ENCODE results near the gene PTPDC1.

DNA sequence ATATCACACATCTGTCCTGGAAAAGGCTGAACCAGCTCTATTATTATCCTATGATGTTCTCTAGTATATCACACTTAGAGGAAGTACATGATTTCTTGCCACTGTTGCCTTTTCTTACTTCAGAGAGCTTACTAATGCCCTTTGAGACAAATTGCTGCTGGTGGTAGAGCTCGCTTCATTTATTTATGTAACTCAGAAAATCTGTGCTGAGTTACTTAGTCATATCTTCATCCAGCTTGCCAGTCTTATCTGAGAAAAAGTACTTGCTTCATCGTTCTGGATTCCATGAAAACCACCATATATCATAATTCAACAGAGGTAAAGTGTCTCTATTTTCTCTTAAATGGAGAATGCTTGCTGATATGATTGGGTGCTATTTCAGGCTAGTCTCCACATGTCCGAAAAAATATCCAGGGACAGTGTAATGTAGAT is 26.6 kb downstream of the PTPDC1 start:
- no peak for TF ChIP-seq POLR2A (IDR thresholded peaks at IDR 0.05)
- TF ChIP-seq, protein P1, sequence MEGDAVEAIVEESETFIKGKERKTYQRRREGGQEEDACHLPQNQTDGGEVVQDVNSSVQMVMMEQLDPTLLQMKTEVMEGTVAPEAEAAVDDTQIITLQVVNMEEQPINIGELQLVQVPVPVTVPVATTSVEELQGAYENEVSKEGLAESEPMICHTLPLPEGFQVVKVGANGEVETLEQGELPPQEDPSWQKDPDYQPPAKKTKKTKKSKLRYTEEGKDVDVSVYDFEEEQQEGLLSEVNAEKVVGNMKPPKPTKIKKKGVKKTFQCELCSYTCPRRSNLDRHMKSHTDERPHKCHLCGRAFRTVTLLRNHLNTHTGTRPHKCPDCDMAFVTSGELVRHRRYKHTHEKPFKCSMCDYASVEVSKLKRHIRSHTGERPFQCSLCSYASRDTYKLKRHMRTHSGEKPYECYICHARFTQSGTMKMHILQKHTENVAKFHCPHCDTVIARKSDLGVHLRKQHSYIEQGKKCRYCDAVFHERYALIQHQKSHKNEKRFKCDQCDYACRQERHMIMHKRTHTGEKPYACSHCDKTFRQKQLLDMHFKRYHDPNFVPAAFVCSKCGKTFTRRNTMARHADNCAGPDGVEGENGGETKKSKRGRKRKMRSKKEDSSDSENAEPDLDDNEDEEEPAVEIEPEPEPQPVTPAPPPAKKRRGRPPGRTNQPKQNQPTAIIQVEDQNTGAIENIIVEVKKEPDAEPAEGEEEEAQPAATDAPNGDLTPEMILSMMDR (IDR thresholded peaks at IDR 0.05), result no peak
